GM12891 (cell line): Measurements from ENCODE around the gene EHD3.

Source experiments
- POLR2A ChIP-seq: IDR thresholded peaks from 2 replicates; pipeline ENCODE4 v1.6.1; 2011; ENCODE audit warnings: low read depth, low read length, control low read depth
- POLR2AphosphoS5 ChIP-seq: IDR thresholded peaks from 2 replicates; pipeline ENCODE4 v1.6.1; 2011; ENCODE audit warnings: low read depth, low read length, control low read depth
- SPI1 ChIP-seq: IDR thresholded peaks from 2 replicates; pipeline ENCODE4 v1.6.1; 2011; ENCODE audit warnings: low read depth, low read length, control low read depth
- TAF1 ChIP-seq: IDR thresholded peaks from 2 replicates; pipeline ENCODE4 v1.6.1; 2011; ENCODE audit warnings: low read depth, low read length, control low read depth

DNA sequence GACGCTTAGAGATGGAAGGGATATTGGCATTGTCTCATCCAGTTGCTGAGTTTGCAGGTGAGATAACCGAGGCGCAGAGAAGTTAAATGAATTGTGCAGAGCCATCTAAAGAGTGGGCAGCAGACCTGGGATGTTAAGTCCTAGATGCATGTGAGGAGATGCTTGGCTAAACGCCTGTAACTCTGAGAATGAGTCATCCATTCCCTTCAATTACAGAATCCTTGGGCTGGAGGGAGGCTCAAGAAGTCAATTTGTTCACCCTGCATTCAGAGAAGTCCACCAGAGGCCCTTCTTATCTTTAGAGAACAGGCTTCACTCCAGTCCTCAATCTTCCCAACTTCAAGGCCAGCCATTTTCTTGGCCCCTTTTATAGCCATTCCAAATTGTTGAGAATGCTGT, 1.6 kb downstream of the EHD3 start:
- TF ChIP-seq POLR2A (no peak), POLR2AphosphoS5 (no peak), SPI1 (no peak), TAF1 (no peak)
